HFFc6 (cell line): Measurements from ENCODE around the gene BICRA. TPM values are rescaled to one million over a fixed set of nuclear protein-coding genes. Genes with fewer than 3 reads are reported as not detected.
A peak's percentile ranks its signal among the peaks of the same experiment; 100 is the strongest.

Source experiments
- DNase-seq: peaks from one replicate; pipeline ENCODE4 v3.0.0-alpha.2; 2018
- H3K27ac Mint-ChIP-seq: 2 replicates; pipeline ENCODE4 v1.8.0; 2020; ENCODE audit warnings: mild to moderate bottlenecking, mixed read lengths
- H3K27me3 Mint-ChIP-seq: 2 replicates; pipeline ENCODE4 v1.8.0; 2021; ENCODE audit warnings: mild to moderate bottlenecking, moderate library complexity, mixed read lengths; ENCODE audit not compliant: insufficient read depth
- H3K36me3 Mint-ChIP-seq: 2 replicates; pipeline ENCODE4 v1.8.0; 2021; ENCODE audit warnings: low read depth, mixed read lengths
- H3K4me1 Mint-ChIP-seq: 2 replicates; pipeline ENCODE4 v1.8.0; 2020; ENCODE audit warnings: low read depth, mixed read lengths
- H3K4me3 Mint-ChIP-seq: 2 replicates; pipeline ENCODE4 v1.8.0; 2020; ENCODE audit warnings: mild to moderate bottlenecking, moderate library complexity, mixed read lengths
- H3K9me3 Mint-ChIP-seq: 2 replicates; pipeline ENCODE4 v1.8.0; 2020; ENCODE audit warnings: mild to moderate bottlenecking, mixed read lengths
- CTCF ChIP-seq: fragments of 200-600 bp; sonication (generic); IDR thresholded peaks from 2 replicates; pipeline ENCODE4 v1.5.0; 2021; ENCODE audit warnings: antibody characterized with exemption, mild to moderate bottlenecking
- total RNA-seq, 6 experiments: library from RNA; stranded (reverse); fragmentation: NEBNext Ultra II Directional; extraction: Animal tissue kit (Norgen Biotek cat#: 25700); gene quantifications; 2 replicates in 1 of 6; 3 replicates in 5 of 6; pipeline ENCODE4 v1.2.3, GENCODE V29; 2021

BICRA gene
- total RNA-seq, 6 experiments from 2014 or later = 11.8 to 16.7 (median 15.5) TPM

DNA sequence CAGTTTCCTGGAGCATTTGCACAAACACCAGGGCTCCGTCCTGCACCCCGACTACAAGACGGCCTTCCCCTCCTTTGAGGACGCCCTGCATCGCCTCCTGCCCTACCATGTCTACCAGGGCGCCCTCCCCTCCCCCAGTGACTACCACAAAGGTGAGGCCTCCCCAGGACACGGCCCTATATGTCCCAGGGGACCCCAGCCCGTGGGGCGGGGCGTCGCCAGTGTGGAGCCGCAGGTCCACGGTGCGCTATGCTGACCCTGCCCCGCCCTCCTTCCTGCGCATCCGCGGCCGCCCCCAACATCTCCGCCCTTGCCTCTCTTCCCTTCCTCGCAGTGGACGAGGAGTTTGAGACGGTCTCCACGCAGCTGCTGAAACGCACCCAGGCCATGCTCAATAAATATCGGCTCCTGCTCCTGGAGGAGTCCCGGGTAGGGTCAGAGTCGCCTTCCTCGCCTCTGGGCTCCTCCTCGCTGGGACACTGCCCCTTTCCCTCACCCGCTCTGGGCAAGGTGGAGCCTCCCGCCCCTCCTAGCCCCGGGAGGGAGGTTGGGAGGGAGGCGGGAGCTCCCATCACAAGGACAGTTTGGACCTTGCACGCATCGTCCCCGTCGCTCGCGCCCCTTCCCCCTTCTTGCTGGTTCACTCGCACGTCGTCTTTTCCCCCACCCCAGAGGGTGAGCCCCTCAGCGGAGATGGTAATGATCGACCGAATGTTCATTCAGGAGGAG is 89.9 kb downstream of the BICRA start:
- Mint-ChIP-seq H3K4me3 (no peak overlapping the region), H3K4me1 (peaks cover 11% of the 10 kb centered on the region), H3K36me3 (peaks cover 13% of the 10 kb centered on the region; the same call in 1 of the 2 replicates), H3K27ac (no peak overlapping the region), H3K9me3 (no peaks in the 10 kb centered on the region), H3K27me3 (peaks cover 3% of the 10 kb centered on the region)
- DNase-seq = no peak
- TF ChIP-seq CTCF = no peak

DNA sequence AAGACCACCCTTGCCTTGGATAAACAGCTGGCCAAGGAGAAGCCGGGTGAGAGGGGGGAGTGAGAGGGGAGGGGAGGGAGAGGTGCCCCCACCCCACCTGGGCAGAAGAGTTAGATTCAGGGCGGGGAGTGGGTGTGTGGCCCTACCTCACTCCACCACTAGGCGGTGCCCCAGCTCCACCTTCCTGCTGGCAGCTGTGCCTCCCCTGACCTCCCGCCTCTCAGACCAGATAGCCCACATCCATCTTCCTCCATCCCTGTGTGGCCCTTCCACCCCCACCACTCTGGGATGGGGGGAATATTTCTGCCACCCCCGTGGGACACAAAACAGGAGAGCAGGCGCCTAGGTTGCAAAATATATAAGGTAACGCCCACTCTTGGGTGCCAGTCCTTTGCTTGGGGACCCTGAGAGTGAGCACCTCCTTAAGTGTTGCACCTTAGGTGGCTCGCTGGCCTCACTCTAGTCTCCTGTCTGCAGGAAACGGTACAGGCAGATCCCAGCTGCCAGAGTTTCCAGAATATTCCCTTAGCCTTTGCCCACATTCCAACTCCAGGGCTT is 90.5 kb downstream of the BICRA start:
- Mint-ChIP-seq H3K36me3 (peaks cover 19% of the 10 kb centered on the region), H3K27me3 (peaks cover 6% of the 10 kb centered on the region), H3K9me3 (no peaks in the 10 kb centered on the region; the same call in 1 of the 2 replicates), H3K27ac (no peak overlapping the region), H3K4me3 (no peak overlapping the region), H3K4me1 (peaks cover 17% of the 10 kb centered on the region)
- DNase-seq = no peak
- TF ChIP-seq CTCF = peak; percentile 89

DNA sequence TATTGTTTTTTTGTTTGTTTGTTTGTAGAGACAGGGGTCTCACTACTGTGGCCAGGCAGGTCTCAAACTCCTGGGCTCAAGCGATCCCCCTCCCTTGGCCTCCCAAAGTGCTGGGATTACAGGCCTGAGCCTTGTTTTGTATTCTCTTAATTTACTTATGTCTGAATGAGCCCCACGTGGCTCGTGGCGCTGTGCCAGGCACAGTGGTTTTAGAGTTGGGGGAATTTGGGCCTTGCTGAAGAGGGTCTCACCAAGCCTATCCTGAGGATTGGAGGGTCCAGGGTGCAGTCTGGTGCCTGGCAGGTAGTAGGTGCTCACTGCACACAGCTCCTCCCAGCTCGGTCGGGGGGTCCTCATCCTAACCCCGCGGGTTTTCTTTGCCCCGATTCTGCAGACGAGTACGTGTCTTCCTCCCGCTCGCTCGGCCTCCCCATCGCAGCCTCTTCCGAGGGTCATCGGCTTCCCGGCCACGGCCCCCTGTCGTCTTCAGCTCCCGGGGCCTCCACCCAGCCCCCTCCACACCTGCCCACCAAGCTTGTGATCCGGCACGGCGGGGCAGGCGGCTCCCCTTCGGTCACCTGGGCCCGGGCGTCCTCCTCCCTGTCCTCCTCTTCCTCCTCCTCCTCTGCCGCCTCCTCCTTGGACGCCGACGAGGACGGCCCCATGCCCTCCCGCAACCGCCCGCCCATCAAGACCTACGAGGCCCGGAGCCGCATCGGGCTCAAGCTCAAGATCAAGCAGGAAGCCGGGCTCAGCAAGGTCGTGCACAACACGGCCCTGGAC is 92.2 kb downstream of the BICRA start:
- Mint-ChIP-seq H3K27me3 (peaks cover 3% of the 10 kb centered on the region; the same call in 1 of the 2 replicates), H3K4me1 (peaks cover 26% of the 10 kb centered on the region), H3K9me3 (no peaks in the 10 kb centered on the region; the same call in 1 of the 2 replicates), H3K27ac (no peak overlapping the region), H3K4me3 (no peak overlapping the region), H3K36me3 (peaks cover 23% of the 10 kb centered on the region)
- no peak for TF ChIP-seq CTCF
- no peak for DNase-seq

DNA sequence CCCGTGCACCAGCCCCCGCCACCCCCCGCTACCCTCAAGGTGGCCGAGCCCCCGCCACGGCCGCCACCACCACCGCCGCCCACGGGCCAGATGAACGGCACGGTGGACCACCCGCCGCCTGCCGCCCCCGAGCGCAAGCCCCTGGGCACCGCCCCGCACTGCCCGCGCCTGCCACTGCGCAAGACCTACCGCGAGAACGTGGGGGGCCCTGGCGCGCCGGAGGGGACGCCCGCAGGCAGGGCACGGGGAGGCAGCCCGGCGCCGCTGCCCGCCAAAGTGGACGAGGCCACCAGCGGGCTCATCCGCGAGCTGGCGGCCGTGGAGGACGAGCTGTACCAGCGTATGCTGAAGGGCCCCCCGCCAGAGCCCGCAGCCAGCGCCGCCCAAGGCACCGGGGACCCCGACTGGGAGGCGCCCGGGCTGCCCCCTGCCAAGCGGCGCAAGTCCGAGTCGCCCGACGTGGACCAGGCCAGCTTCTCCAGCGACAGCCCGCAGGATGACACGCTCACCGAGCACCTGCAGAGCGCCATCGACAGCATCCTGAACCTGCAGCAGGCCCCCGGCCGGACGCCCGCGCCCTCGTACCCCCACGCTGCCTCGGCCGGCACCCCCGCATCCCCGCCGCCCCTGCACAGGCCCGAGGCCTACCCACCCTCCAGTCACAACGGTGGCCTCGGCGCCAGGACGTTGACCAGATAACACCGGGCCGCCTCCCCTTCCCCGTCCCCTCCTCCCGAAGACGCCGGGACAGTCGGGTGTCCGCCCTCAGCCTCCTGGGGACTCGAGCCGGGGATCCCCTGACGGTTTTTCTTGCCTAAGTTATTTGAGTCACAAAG is 93.0 kb downstream of the BICRA start:
- no peak for DNase-seq
- Mint-ChIP-seq H3K27me3 (peaks cover 3% of the 10 kb centered on the region; the same call in 1 of the 2 replicates), H3K36me3 (peaks cover 23% of the 10 kb centered on the region), H3K27ac (no peak overlapping the region), H3K4me1 (peaks cover 26% of the 10 kb centered on the region), H3K9me3 (no peaks in the 10 kb centered on the region; the same call in 1 of the 2 replicates), H3K4me3 (no peak overlapping the region)
- no peak for TF ChIP-seq CTCF

DNA sequence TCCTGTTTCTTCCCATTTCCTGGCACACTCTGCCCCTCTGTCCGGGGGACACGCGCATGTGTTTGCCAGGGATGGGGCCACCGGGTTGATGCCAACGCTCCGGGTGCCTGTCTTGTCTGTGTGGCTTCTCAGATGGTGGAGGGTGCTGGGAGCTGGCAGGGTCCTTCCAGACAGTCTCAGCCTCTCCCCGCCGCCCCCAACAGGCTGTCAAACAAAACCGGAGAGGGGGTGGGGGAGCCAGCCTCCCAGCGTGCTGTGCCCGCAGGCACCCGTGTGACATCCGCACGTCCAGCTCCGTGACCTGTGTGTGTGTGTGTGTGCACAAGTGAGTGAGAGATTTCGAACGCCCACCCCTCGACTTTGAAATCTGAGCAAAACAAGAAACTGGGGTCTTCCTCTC is 93.7 kb downstream of the BICRA start:
- no peak for TF ChIP-seq CTCF
- Mint-ChIP-seq H3K9me3 (no peaks in the 10 kb centered on the region; the same call in 1 of the 2 replicates), H3K36me3 (peaks cover 23% of the 10 kb centered on the region), H3K4me3 (no peak overlapping the region; the same call in 1 of the 2 replicates), H3K4me1 (peaks cover 26% of the 10 kb centered on the region), H3K27me3 (peaks cover 5% of the 10 kb centered on the region), H3K27ac (peak overlapping the region; percentile 75; the same call in 1 of the 2 replicates)
- no peak for DNase-seq
